ENCODE data around the gene CNIH1.

CNIH1 gene

GRCh38 chr14:54483073-54483745 lies 42.0 kb upstream of the CNIH1 start:
- Histone ChIP-seq H3K27me3 (ENCODE audit: control insufficient read depth, insufficient read depth, low read length) (no peaks in the 10 kb centered on the region), H3K4me3 (ENCODE audit: low read length) (no peak overlapping the region), H3K36me3 (ENCODE audit: control insufficient read depth, insufficient read depth, low read length) (no peaks in the 10 kb centered on the region), H3K27ac (ENCODE audit: low read length) (no peak overlapping the region), H3K4me1 (ENCODE audit: control insufficient read depth, insufficient read depth, low read length) (no peaks in the 10 kb centered on the region), H3K9me3 (ENCODE audit: control insufficient read depth, insufficient read depth, low read length) (no peaks in the 10 kb centered on the region)
- no CpG with 5 or more reads among the region's 8 CpGs for WGBS (ENCODE audit: insufficient coverage, insufficient read length)
- no peak for DNase-seq (ENCODE audit: low read depth, low spot score)

DNA sequence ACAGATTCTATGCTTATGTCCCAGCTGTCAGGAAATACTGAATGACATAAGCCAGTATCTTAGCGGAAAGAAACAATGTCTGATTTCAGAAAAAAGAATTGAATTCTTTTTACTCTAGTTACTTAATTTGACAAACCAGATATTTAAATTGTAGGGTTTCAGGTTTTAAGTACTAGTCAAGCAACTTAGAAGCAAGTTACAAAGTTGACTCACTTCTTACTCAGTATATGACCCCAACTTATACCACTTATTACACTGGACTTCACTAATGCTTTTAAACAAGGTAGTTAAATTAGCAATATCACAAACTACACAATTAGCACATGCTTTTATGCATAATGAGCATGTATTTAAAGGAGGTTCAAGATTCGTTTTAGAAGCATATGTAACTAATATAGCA lies 40.5 kb upstream of the CNIH1 start:
- DNase-seq (ENCODE audit: low read depth, low spot score) = no peak
- no peaks in the 10 kb centered on the region for H3K27me3 ChIP-seq (ENCODE audit: control insufficient read depth, insufficient read depth, low read length)
- H3K4me1 ChIP-seq (ENCODE audit: control insufficient read depth, insufficient read depth, low read length) = no peaks in the 10 kb centered on the region
- WGBS (ENCODE audit: insufficient coverage, insufficient read length) = no CpG with 5 or more reads among the region's 2 CpGs
- no peak overlapping the region for H3K27ac ChIP-seq (ENCODE audit: low read length)
- no peaks in the 10 kb centered on the region for H3K9me3 ChIP-seq (ENCODE audit: control insufficient read depth, insufficient read depth, low read length)
- H3K36me3 ChIP-seq (ENCODE audit: control insufficient read depth, insufficient read depth, low read length) = no peaks in the 10 kb centered on the region
- no peak overlapping the region for H3K4me3 ChIP-seq (ENCODE audit: low read length)

DNA sequence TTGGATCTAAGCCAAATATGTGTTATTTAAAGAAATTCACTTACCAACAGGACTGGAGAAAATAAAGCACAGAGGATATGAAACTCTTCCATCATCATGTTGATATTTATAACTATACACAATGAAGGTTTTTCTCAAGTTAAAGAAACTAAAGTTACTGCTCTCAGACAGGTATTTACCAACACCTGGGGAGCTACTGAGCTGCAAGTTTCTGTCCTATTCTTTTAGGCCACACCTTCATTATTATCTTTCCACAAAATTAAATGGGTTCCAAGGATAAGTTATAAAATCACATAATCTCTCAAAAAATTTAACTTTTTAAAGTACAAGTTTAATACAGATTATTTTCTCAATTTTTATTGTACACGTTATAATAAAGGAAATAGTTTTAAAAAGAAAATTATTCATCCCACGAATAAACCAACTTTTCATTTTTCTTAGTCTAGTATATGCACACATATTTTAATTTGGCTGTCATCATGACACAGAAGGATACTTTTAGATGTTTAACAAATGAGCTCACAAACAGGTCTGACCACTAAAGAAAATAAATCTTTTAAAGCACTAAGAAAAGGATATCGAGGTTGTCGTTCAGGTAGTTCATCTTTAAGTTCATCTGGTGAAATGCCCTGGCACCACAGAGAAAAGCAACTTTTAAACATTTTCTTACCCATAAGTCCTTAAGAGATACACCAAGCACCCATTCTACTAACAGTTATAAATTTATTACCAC lies 39.8 kb upstream of the CNIH1 start:
- Histone ChIP-seq H3K27me3 (ENCODE audit: control insufficient read depth, insufficient read depth, low read length) (no peaks in the 10 kb centered on the region), H3K27ac (ENCODE audit: low read length) (no peak overlapping the region), H3K4me3 (ENCODE audit: low read length) (no peak overlapping the region), H3K9me3 (ENCODE audit: control insufficient read depth, insufficient read depth, low read length) (no peaks in the 10 kb centered on the region), H3K4me1 (ENCODE audit: control insufficient read depth, insufficient read depth, low read length) (no peaks in the 10 kb centered on the region), H3K36me3 (ENCODE audit: control insufficient read depth, insufficient read depth, low read length) (no peaks in the 10 kb centered on the region)
- DNase-seq (ENCODE audit: low read depth, low spot score) = no peak
- no CpG with 5 or more reads among the region's 4 CpGs for WGBS (ENCODE audit: insufficient coverage, insufficient read length)

DNA sequence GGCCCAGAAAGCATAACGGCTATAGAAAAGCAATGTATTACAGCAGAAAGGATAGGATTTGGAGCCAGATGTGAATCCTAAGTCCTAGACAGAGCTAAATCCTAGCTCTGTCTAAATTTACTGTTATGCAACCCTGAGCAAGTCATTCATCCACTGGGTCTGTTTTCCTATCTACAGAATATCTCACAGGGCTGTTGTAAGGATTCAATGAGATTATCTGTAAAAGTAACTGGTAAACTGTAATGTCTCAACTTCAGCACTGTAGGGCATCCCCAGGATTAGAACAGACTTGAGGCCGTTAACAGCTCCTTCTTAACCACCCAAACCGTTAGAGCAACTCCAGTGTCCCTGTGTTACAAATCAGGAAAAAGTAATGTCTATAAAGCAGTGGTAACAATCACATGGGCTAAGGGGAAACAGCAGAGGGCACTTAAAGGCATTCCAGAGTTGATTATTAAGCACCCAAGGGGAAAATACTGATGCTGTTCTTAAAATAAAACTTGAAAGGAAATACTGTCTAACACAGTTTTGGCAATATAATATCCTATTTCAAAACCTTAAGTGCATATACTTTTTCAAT lies 37.6 kb upstream of the CNIH1 start:
- Histone ChIP-seq H3K27ac (ENCODE audit: low read length) (no peak overlapping the region), H3K4me1 (ENCODE audit: control insufficient read depth, insufficient read depth, low read length) (no peaks in the 10 kb centered on the region), H3K9me3 (ENCODE audit: control insufficient read depth, insufficient read depth, low read length) (no peaks in the 10 kb centered on the region), H3K27me3 (ENCODE audit: control insufficient read depth, insufficient read depth, low read length) (no peaks in the 10 kb centered on the region), H3K36me3 (ENCODE audit: control insufficient read depth, insufficient read depth, low read length) (no peaks in the 10 kb centered on the region), H3K4me3 (ENCODE audit: low read length) (no peak overlapping the region)
- no CpG with 5 or more reads among the region's 3 CpGs for whole genome bisulfite sequencing (ENCODE audit: insufficient coverage, insufficient read length)
- no peak for DNase-seq (ENCODE audit: low read depth, low spot score)

DNA sequence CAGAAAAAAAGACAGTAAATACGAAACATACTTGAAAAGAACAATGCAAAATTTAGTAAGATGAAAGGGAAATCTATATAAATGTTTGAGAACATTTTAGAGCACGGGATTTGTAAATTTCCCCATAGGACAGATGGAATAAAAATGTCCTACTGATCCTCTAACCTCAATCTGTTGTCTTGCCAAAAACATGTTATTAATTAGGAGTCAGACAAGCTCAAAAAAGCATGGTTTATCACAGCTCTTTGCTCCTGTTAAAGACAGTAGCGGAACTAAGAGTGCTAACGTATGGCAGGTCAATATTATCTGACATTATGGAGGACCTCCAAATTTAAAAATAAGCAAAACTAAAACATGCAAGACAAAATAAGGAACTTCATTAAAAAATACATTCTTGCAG lies 34.7 kb upstream of the CNIH1 start:
- Histone ChIP-seq H3K4me3 (ENCODE audit: low read length) (no peak overlapping the region), H3K27ac (ENCODE audit: low read length) (no peak overlapping the region), H3K4me1 (ENCODE audit: control insufficient read depth, insufficient read depth, low read length) (no peaks in the 10 kb centered on the region), H3K36me3 (ENCODE audit: control insufficient read depth, insufficient read depth, low read length) (no peaks in the 10 kb centered on the region), H3K27me3 (ENCODE audit: control insufficient read depth, insufficient read depth, low read length) (no peaks in the 10 kb centered on the region), H3K9me3 (ENCODE audit: control insufficient read depth, insufficient read depth, low read length) (no peaks in the 10 kb centered on the region)
- DNase-seq (ENCODE audit: low read depth, low spot score) = no peak
- WGBS (ENCODE audit: insufficient coverage, insufficient read length) = no CpG with 5 or more reads among the region's 4 CpGs

DNA sequence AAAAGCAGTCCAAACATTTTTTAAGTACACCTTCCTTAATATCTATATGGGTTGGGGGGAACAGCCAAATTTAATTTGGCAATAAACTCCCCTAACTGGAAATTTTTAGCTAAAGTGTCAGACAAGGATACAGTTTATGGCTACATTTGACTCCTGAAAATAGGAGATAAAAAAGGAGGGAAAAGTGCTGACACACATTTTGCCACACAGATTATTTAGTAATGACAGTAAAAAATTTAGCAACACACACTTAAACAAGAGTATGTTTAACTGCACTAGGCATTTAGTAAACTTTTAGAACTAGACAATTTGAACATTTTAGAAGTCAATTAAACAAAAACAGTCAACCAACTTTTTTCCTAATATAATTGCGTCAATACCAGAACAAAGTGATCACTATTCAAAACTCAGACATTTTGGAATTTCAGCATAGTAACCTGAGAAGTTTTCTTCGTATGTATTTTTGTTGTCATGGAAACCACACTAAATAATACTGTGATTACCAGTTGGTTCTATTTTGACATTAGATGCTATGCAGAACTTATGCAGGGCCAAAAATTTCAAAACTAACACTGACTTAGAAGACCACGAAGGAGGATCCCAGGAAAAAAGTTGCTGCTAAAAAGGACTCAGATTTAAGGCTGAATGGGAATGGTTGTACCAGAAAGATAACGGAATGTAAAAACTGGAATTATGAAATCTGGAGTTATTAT lies 34.2 kb upstream of the CNIH1 start:
- WGBS (ENCODE audit: insufficient coverage, insufficient read length) = no CpG with 5 or more reads among the region's 4 CpGs
- H3K36me3 ChIP-seq (ENCODE audit: control insufficient read depth, insufficient read depth, low read length) = no peaks in the 10 kb centered on the region
- no peaks in the 10 kb centered on the region for H3K27me3 ChIP-seq (ENCODE audit: control insufficient read depth, insufficient read depth, low read length)
- no peak overlapping the region for H3K27ac ChIP-seq (ENCODE audit: low read length)
- H3K4me3 ChIP-seq (ENCODE audit: low read length) = no peak overlapping the region
- H3K4me1 ChIP-seq (ENCODE audit: control insufficient read depth, insufficient read depth, low read length) = no peaks in the 10 kb centered on the region
- no peak for DNase-seq (ENCODE audit: low read depth, low spot score)
- H3K9me3 ChIP-seq (ENCODE audit: control insufficient read depth, insufficient read depth, low read length) = no peaks in the 10 kb centered on the region

GRCh38 chr14:54474232-54474793 lies 33.1 kb upstream of the CNIH1 start:
- Histone ChIP-seq H3K9me3 (ENCODE audit: control insufficient read depth, insufficient read depth, low read length) (no peaks in the 10 kb centered on the region), H3K27ac (ENCODE audit: low read length) (no peak overlapping the region), H3K27me3 (ENCODE audit: control insufficient read depth, insufficient read depth, low read length) (no peaks in the 10 kb centered on the region), H3K4me3 (ENCODE audit: low read length) (no peak overlapping the region), H3K4me1 (ENCODE audit: control insufficient read depth, insufficient read depth, low read length) (no peaks in the 10 kb centered on the region), H3K36me3 (ENCODE audit: control insufficient read depth, insufficient read depth, low read length) (no peaks in the 10 kb centered on the region)
- WGBS (ENCODE audit: insufficient coverage, insufficient read length) = no CpG with 5 or more reads among the region's 2 CpGs
- DNase-seq (ENCODE audit: low read depth, low spot score) = no peak

DNA sequence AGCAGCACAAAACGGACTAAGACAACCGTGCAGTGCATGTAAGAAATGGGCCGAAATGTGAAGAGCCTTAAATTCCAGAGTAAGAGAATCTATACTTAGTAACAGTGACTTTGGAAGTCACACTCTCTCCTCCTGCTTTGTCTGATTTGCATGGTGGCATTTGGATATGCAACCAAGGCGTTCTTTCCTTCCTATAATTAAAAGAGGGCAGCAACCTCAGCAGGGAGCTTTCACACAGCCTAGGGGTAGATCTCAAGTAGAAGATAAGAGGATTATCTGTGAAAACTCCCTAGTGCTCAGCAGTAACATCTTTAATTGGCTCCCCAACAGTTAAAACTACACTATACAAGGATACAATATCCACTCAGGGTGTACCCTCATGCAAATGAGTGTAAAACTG lies 31.1 kb upstream of the CNIH1 start:
- no peak overlapping the region for H3K4me3 ChIP-seq (ENCODE audit: low read length)
- H3K27ac ChIP-seq (ENCODE audit: low read length) = no peak overlapping the region
- H3K36me3 ChIP-seq (ENCODE audit: control insufficient read depth, insufficient read depth, low read length) = no peaks in the 10 kb centered on the region
- no CpG with 5 or more reads among the region's 4 CpGs for WGBS (ENCODE audit: insufficient coverage, insufficient read length)
- H3K4me1 ChIP-seq (ENCODE audit: control insufficient read depth, insufficient read depth, low read length) = no peaks in the 10 kb centered on the region
- DNase-seq (ENCODE audit: low read depth, low spot score) = no peak
- H3K9me3 ChIP-seq (ENCODE audit: control insufficient read depth, insufficient read depth, low read length) = no peaks in the 10 kb centered on the region
- no peaks in the 10 kb centered on the region for H3K27me3 ChIP-seq (ENCODE audit: control insufficient read depth, insufficient read depth, low read length)

- Histone ChIP-seq H3K4me1 (ENCODE audit: control insufficient read depth, insufficient read depth, low read length) (no peaks in the 10 kb centered on the region), H3K36me3 (ENCODE audit: control insufficient read depth, insufficient read depth, low read length) (no peaks in the 10 kb centered on the region), H3K4me3 (ENCODE audit: low read length) (no peak overlapping the region), H3K27me3 (ENCODE audit: control insufficient read depth, insufficient read depth, low read length) (no peaks in the 10 kb centered on the region), H3K27ac (ENCODE audit: low read length) (no peak overlapping the region), H3K9me3 (ENCODE audit: control insufficient read depth, insufficient read depth, low read length) (no peaks in the 10 kb centered on the region)
- DNase-seq (ENCODE audit: low read depth, low spot score) = no peak
- no CpG with 5 or more reads among the region's 4 CpGs for WGBS (ENCODE audit: insufficient coverage, insufficient read length)
Observed at GRCh38 chr14:54471641-54472040, 30.5 kb upstream of the CNIH1 start.

- no peaks in the 10 kb centered on the region for H3K36me3 ChIP-seq (ENCODE audit: control insufficient read depth, insufficient read depth, low read length)
- H3K9me3 ChIP-seq (ENCODE audit: control insufficient read depth, insufficient read depth, low read length) = no peaks in the 10 kb centered on the region
- H3K27me3 ChIP-seq (ENCODE audit: control insufficient read depth, insufficient read depth, low read length) = no peaks in the 10 kb centered on the region
- H3K27ac ChIP-seq (ENCODE audit: low read length) = no peak overlapping the region
- no peak for DNase-seq (ENCODE audit: low read depth, low spot score)
- H3K4me1 ChIP-seq (ENCODE audit: control insufficient read depth, insufficient read depth, low read length) = no peaks in the 10 kb centered on the region
- H3K4me3 ChIP-seq (ENCODE audit: low read length) = no peak overlapping the region
- WGBS (ENCODE audit: insufficient coverage, insufficient read length) = no CpG with 5 or more reads among the region's 4 CpGs
Observed at GRCh38 chr14:54470701-54471100, 29.5 kb upstream of the CNIH1 start.
